B cell (primary cell): ENCODE data around the gene RAB6A. TPM values are rescaled to one million over a fixed set of nuclear protein-coding genes. Genes with fewer than 3 reads are reported as not detected.

Experiments used
- ATAC-seq: fragments of 200-7000 bp; cut with Tn5 transposase; one replicate; pipeline ENCODE4 v1.10.0; 2021; ENCODE audit warnings: low read depth, mild to moderate bottlenecking, moderate number of reproducible peaks, moderate library complexity
- CTCF ChIA-PET: fragments of 350-600 bp; sonication (Branson Sonifier 250); formaldehyde crosslinking; loops from one replicate; lab custom pipeline; 2021; ENCODE audit warnings: antibody characterized with exemption, inconsistent platforms; lab: Charles Lee
- POLR2A ChIA-PET: fragments of 350-600 bp; sonication (Branson Sonifier 250); formaldehyde crosslinking; loops from one replicate; lab custom pipeline; 2021; ENCODE audit warnings: antibody characterized with exemption; lab: Charles Lee
- DNase-seq: peaks from one replicate; pipeline ENCODE4 v3.0.0; 2013
- H2AFZ ChIP-seq: 2 replicates; pipeline ENCODE4 v1.6.1; 2012; ENCODE audit warnings: mild to moderate bottlenecking, low read depth, low read length; ENCODE audit not compliant: insufficient read depth, poor library complexity, severe bottlenecking
- H3K27ac ChIP-seq, 2 donors: 1 replicate in 1 of 2; 2 replicates in 1 of 2; pipeline ENCODE4 v1.5.1; 2012 to 2013; ENCODE audit warnings: low read length in 2 of 2, mild to moderate bottlenecking in 2 of 2, moderate library complexity in 1 of 2
- H3K27me3 ChIP-seq, 4 experiments: fragments of 200-600 bp in 1 of 4; sonication (generic) in 1 of 4; replicated peaks in 1 of 4; 1 replicate in 2 of 4; 2 replicates in 2 of 4; pipeline versions ENCODE4 v1.6.1 to v1.7.0; 2013 to 2016; ENCODE audit warnings: low read length in 3 of 4, mild to moderate bottlenecking in 2 of 4, mixed read lengths in 1 of 4, moderate library complexity in 1 of 4; ENCODE audit not compliant: insufficient read depth in 4 of 4, control insufficient read depth in 3 of 4; ENCODE audit errors: control extremely low read depth in 1 of 4
- H3K36me3 ChIP-seq, 2 experiments: replicated peaks in 1 of 2; 1 replicate in 1 of 2; 2 replicates in 1 of 2; pipeline versions ENCODE4 v1.6.1 to v1.7.1; 2013; ENCODE audit warnings: low read length in 1 of 2; ENCODE audit not compliant: insufficient read depth in 2 of 2, control insufficient read depth in 1 of 2; ENCODE audit errors: control extremely low read depth in 1 of 2, extremely low read depth in 1 of 2
- H3K4me1 ChIP-seq, 2 donors: fragments of 200-600 bp in 1 of 2; sonication (generic) in 1 of 2; 1 replicate in 1 of 2; 2 replicates in 1 of 2; pipeline versions ENCODE4 v1.5.1 to v1.6.1; 2013 to 2017; ENCODE audit warnings: low read length in 2 of 2; ENCODE audit not compliant: control insufficient read depth in 2 of 2, insufficient read depth in 2 of 2
- H3K4me2 ChIP-seq: replicated peaks from 2 replicates; pipeline ENCODE3; 2012; ENCODE audit warnings: mild to moderate bottlenecking, low read depth, low read length; ENCODE audit not compliant: poor library complexity, severe bottlenecking
- H3K4me3 ChIP-seq, 5 experiments: fragments of 200-600 bp in 1 of 5; sonication (generic) in 1 of 5; 1 replicate in 3 of 5; 2 replicates in 2 of 5; pipeline versions ENCODE4 v1.5.1 to v1.7.0; 2011 to 2016; ENCODE audit warnings: low read length in 4 of 5, mild to moderate bottlenecking in 4 of 5, low read depth in 2 of 5, control low read depth in 1 of 5, moderate library complexity in 1 of 5; ENCODE audit not compliant: insufficient read depth in 1 of 5; ENCODE audit errors: control extremely low read depth in 1 of 5, extremely low read depth in 1 of 5
- H3K79me2 ChIP-seq: fragments of 200-600 bp; sonication (generic); one replicate; pipeline ENCODE4 v1.6.0; 2016; ENCODE audit warnings: low read length; ENCODE audit not compliant: control insufficient read depth, insufficient read depth
- H3K9ac ChIP-seq: fragments of 200-600 bp; sonication (generic); 2 replicates; pipeline ENCODE4 v1.6.1; 2017; ENCODE audit warnings: mild to moderate bottlenecking, low read length, moderate library complexity
- H3K9me3 ChIP-seq, 3 donors: one replicate each; pipeline versions ENCODE4 v1.6.1 to v1.7.1; 2013; ENCODE audit warnings: low read length in 2 of 3; ENCODE audit not compliant: control insufficient read depth in 2 of 3, insufficient read depth in 1 of 3; ENCODE audit errors: control extremely low read depth in 1 of 3
- H4K20me1 ChIP-seq: 2 replicates; pipeline ENCODE4 v1.6.0; 2012; ENCODE audit warnings: mild to moderate bottlenecking, low read length; ENCODE audit not compliant: insufficient read depth, control insufficient read depth, poor library complexity, severe bottlenecking
- H3K27ac Mint-ChIP-seq: one replicate; pipeline ENCODE4 v1.8.0; 2021; ENCODE audit warnings: mixed read lengths
- H3K27me3 Mint-ChIP-seq: one replicate; pipeline ENCODE4 v1.8.0; 2021; ENCODE audit warnings: mixed read lengths
- H3K4me1 Mint-ChIP-seq: one replicate; pipeline ENCODE4 v1.8.0; 2021; ENCODE audit warnings: mixed read lengths
- H3K4me3 Mint-ChIP-seq: one replicate; pipeline ENCODE4 v1.8.0; 2021; ENCODE audit warnings: mixed read lengths
- H3K9me3 Mint-ChIP-seq: one replicate; pipeline ENCODE4 v1.8.0; 2022; ENCODE audit warnings: mixed read lengths; ENCODE audit not compliant: insufficient read depth
- CTCF ChIP-seq: fragments of 200-600 bp; IDR thresholded peaks from one replicate; pipeline ENCODE4 v1.8.0; 2022; ENCODE audit warnings: antibody characterized with exemption, mild to moderate bottlenecking
- EZH2 ChIP-seq: IDR thresholded peaks from 2 replicates; pipeline ENCODE4 v1.6.1; 2012; ENCODE audit warnings: borderline replicate concordance, low read depth, mild to moderate bottlenecking, moderate library complexity, low read length; ENCODE audit not compliant: insufficient read depth, poor library complexity, severe bottlenecking
- WGBS: methylation state at CpG from one replicate; pipeline ENCODE4 v1.1.5; 2013; ENCODE audit warnings: missing lambda C conversion rate; ENCODE audit not compliant: insufficient coverage; 5-methylcytosine and 5-hydroxymethylcytosine counted together
- intact Hi-C: fragments of 100-400 bp; cut with micrococcal nuclease; formaldehyde crosslinking; loops from one replicate; pipeline ENCODE4 v1.10.0; 2022
- polyA plus RNA-seq: library from polyadenylated mRNA; depleted of rRNA; stranded (reverse); fragments of >200 nt; gene quantifications from 2 replicates; pipeline ENCODE4 v1.2.3, GENCODE V29; 2012
- total RNA-seq, 2 donors: library from RNA; stranded (reverse); fragments of 120-200 nt in 1 of 2; gene quantifications; 1 replicate in 1 of 2; 2 replicates in 1 of 2; pipeline versions ENCODE4 v1.2.3 to v1.2.4, GENCODE V29; 2013 to 2022

The RAB6A gene
- total and polyA plus RNA-seq, 2 donors (not counting 1 experiment from before 2014, with no cell fraction given) = 17.2 to 70.5 TPM

DNA sequence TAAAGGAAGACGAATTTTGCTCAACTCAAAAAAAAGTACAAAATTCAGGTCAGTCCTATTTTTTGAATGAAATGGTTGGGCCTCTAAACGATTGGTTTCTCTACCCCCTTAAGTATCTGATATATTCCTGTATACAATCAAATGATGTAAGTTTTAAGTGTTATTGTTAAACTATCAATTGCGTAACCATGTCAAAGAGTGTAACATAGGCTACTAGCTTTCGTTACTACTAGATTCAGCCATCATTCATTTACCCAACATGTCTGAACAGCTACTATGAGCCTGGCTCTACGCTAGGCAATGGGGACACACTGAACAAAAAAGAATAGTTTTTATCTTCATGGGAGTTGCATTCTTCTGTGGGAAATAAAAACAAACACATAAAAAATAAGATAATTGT lies 3.3 kb downstream of the RAB6A start:
- Histone ChIP-seq H3K4me3 (no peak overlapping the region), H3K79me2 (peaks cover 71% of the 10 kb centered on the region), H3K9me3 (no peaks in the 10 kb centered on the region), H3K36me3 (no peaks in the 10 kb centered on the region), H3K27ac (no peak overlapping the region), H4K20me1 (peaks cover 24% of the 10 kb centered on the region), H3K9ac (no peak overlapping the region), H2AFZ (no peak overlapping the region), H3K27me3 (no peaks in the 10 kb centered on the region), H3K4me1 (peaks cover 15 to 17% of the 10 kb centered on the region in 2 donors), H3K4me2 (no peak overlapping the region)
- intact Hi-C loops = no loop called here
- no CpG with 5 or more reads among the region's 5 CpGs for WGBS
- no peak for ATAC-seq
- H3K4me1 Mint-ChIP-seq = peaks cover 32% of the 10 kb centered on the region
- no peak for DNase-seq
- TF ChIP-seq CTCF (no peak), EZH2 (no peak)
- no peak overlapping the region for H3K4me3 Mint-ChIP-seq
- H3K27me3 Mint-ChIP-seq = no peaks in the 10 kb centered on the region
- H3K9me3 Mint-ChIP-seq = no peaks in the 10 kb centered on the region
- H3K27ac Mint-ChIP-seq = no peak overlapping the region
- ChIA-PET CTCF (no interaction called here), POLR2A (no interaction called here)

- H3K27ac ChIP-seq = no peak overlapping the region
- H3K9me3 ChIP-seq = no peaks in the 10 kb centered on the region
- H3K79me2 ChIP-seq = peaks cover 90% of the 10 kb centered on the region
- ChIA-PET CTCF (no interaction called here), POLR2A (no interaction called here)
- no peak overlapping the region for H3K4me2 ChIP-seq
- no peak overlapping the region for H3K4me3 ChIP-seq
- H3K27me3 ChIP-seq = no peaks in the 10 kb centered on the region
- Mint-ChIP-seq H3K27me3 (no peaks in the 10 kb centered on the region), H3K27ac (no peak overlapping the region), H3K4me1 (peaks cover 39% of the 10 kb centered on the region), H3K9me3 (no peaks in the 10 kb centered on the region), H3K4me3 (no peak overlapping the region)
- ATAC-seq = no peak
- H4K20me1 ChIP-seq = peaks cover 39% of the 10 kb centered on the region
- H3K9ac ChIP-seq = no peak overlapping the region
- H3K4me1 ChIP-seq = peaks cover 11 to 14% of the 10 kb centered on the region in 2 donors
- DNase-seq = no peak
- H3K36me3 ChIP-seq = no peaks in the 10 kb centered on the region
- H2AFZ ChIP-seq = no peak overlapping the region
- TF ChIP-seq CTCF = no peak
- no peak for TF ChIP-seq EZH2
- intact Hi-C loops = no loop called here
Measured at GRCh38 chr11:73755670-73756069, 5.2 kb downstream of the RAB6A start.
